ENCODE results near the gene ARL4C. TPM values are rescaled to one million over a fixed set of nuclear protein-coding genes. Genes with fewer than 3 reads are reported as not detected.

Gene ARL4C, protein sequence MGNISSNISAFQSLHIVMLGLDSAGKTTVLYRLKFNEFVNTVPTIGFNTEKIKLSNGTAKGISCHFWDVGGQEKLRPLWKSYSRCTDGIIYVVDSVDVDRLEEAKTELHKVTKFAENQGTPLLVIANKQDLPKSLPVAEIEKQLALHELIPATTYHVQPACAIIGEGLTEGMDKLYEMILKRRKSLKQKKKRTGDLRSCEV
- polyA plus RNA-seq, result 21.3 and 23.1 TPM in 2 replicates

DNA sequence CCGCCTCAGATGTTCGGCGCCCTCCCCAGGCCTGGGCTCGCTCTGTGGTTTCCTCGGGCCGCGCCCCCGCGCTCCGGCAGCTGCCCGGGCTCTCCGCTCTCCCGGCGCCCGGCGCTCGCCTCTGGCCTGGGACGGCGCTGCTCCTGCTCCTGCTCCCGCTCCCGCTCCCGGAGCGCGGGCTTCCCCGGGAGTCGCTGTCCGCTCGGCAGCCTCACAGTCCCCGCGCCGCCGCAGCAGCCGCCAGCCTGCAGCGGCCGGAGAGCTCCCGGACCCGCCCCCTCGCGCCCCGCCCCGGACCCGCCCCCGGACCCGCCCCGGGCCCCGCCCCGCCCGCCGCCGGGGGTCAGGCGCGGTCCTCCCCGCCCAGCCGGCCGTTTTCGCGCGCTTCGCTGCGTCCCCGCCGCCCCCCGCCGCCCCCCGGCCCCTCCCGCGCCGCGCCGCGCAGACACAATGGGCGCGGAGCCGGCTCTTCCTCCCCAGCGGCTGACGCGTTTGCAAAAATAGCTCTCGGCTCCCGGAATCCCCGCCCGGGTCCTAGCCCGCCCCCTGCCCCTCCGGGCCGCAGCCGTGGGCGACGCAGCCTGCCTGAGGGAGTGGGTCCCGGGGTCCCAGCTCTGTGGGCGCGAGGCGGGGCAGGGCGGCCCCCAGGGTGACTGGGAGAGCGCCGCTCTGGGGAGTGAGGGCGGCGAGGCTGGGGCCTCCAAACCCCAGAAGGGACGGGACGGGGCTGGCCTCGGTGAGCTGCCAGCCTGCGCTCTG lies at the start of gene ARL4C:
Gene ARL4C, minus strand, starts transcription at position 247 of the 759 bp plus-strand sequence. CDS start 495 bp downstream, outside the sequence.

All from Purkinje cell (primary cell).